Measurements from ENCODE around the gene PALM. TPM values are rescaled to one million over a fixed set of nuclear protein-coding genes. Genes with fewer than 3 reads are reported as not detected.
A peak's percentile ranks its signal among the peaks of the same experiment; 100 is the strongest.

PALM gene
- total RNA-seq, 1 donor from 2014 or later, result under 0.01 TPM

- H3K4me3 ChIP-seq (ENCODE audit: low read depth, low read length), result peak within 1 kb of the TSS; percentile 58
- H3K36me3 ChIP-seq (ENCODE audit: control insufficient read depth, insufficient read depth, low read length), result peaks cover 6% of the 10 kb centered on the region
- TF ChIP-seq CTCF (IDR thresholded peaks at IDR 0.05; ENCODE audit: insufficient read depth, low read length, severe bottlenecking), result no peak
- DNase-seq (ENCODE audit: low read depth) (peak; percentile 66), FAIRE-seq (no peak)
- H3K27me3 ChIP-seq (ENCODE audit: control insufficient read depth, insufficient read depth, low read length), result no peaks in the 10 kb centered on the region
Observed at GRCh38 chr19:750640-751423, 42.1 kb downstream of the PALM start, which contains the start of gene MISP. Gene MISP, plus strand, starts transcription at chr19:751112. Its CDS starts 5,835 bp downstream, at chr19:756947.

GRCh38 chr19:751501-752341, 43.0 kb downstream of the PALM start:
- FAIRE-seq (no peak), DNase-seq (ENCODE audit: low read depth) (peak; percentile 86)
- TF ChIP-seq CTCF (IDR thresholded peaks at IDR 0.05; ENCODE audit: insufficient read depth, low read length, severe bottlenecking), result no peak
- peak overlapping the region; percentile 58 for H3K4me3 ChIP-seq (ENCODE audit: low read depth, low read length)
- peaks cover 10% of the 10 kb centered on the region for H3K36me3 ChIP-seq (ENCODE audit: control insufficient read depth, insufficient read depth, low read length)
- H3K27me3 ChIP-seq (ENCODE audit: control insufficient read depth, insufficient read depth, low read length), result no peaks in the 10 kb centered on the region

GRCh38 chr19:752652-753517, 44.1 kb downstream of the PALM start:
- Histone ChIP-seq H3K27me3 (ENCODE audit: control insufficient read depth, insufficient read depth, low read length) (no peaks in the 10 kb centered on the region), H3K36me3 (ENCODE audit: control insufficient read depth, insufficient read depth, low read length) (peaks cover 20% of the 10 kb centered on the region), H3K4me3 (ENCODE audit: low read depth, low read length) (peak overlapping the region; percentile 17)
- no peak for TF ChIP-seq CTCF (IDR thresholded peaks at IDR 0.05; ENCODE audit: insufficient read depth, low read length, severe bottlenecking)
- FAIRE-seq (peak; percentile 66), DNase-seq (ENCODE audit: low read depth) (peak; percentile 92)

GRCh38 chr19:754530-754929, 45.8 kb downstream of the PALM start:
- FAIRE-seq (no peak), DNase-seq (ENCODE audit: low read depth) (no peak)
- Histone ChIP-seq H3K4me3 (ENCODE audit: low read depth, low read length) (no peak overlapping the region), H3K36me3 (ENCODE audit: control insufficient read depth, insufficient read depth, low read length) (peaks cover 27% of the 10 kb centered on the region), H3K27me3 (ENCODE audit: control insufficient read depth, insufficient read depth, low read length) (no peaks in the 10 kb centered on the region)
- TF ChIP-seq CTCF (IDR thresholded peaks at IDR 0.05; ENCODE audit: insufficient read depth, low read length, severe bottlenecking), result no peak

- no peaks in the 10 kb centered on the region for H3K27me3 ChIP-seq (ENCODE audit: control insufficient read depth, insufficient read depth, low read length)
- peaks cover 32% of the 10 kb centered on the region for H3K36me3 ChIP-seq (ENCODE audit: control insufficient read depth, insufficient read depth, low read length)
- FAIRE-seq, result no peak
Observed at GRCh38 chr19:755063-755462, 46.3 kb downstream of the PALM start.

More at GRCh38 chr19:755063-755462, 46.3 kb downstream of the PALM start:
- TF ChIP-seq CTCF (IDR thresholded peaks at IDR 0.05; ENCODE audit: insufficient read depth, low read length, severe bottlenecking), result no peak
- DNase-seq (ENCODE audit: low read depth), result no peak
- no peak overlapping the region for H3K4me3 ChIP-seq (ENCODE audit: low read depth, low read length)
